Body of pancreas (tissue), 4 donors: ENCODE results near the gene MAP2K1.

ENCODE experiments used
- CTCF ChIP-seq, 7 experiments: fragments of 450-650 bp in 4 of 7; fragments of 200-600 bp in 3 of 7; sonication (generic) in 3 of 7; IDR thresholded peaks; one replicate each; pipeline ENCODE4 v1.5.1; 2016 to 2019; ENCODE audit warnings: antibody characterized with exemption in 7 of 7
- POLR2A ChIP-seq, 3 donors: fragments of 450-650 bp; IDR thresholded peaks; one replicate each; pipeline ENCODE4 v1.6.1; 2016; ENCODE audit warnings: antibody characterized with exemption in 3 of 3, mild to moderate bottlenecking in 2 of 3

- TF ChIP-seq CTCF (IDR thresholded peaks at IDR 0.05) = no peak
- no peak for TF ChIP-seq POLR2A (IDR thresholded peaks at IDR 0.05)
Measured at GRCh38 chr15:66411190-66411589, 24.5 kb downstream of the MAP2K1 start.
